Measurements from ENCODE around the gene TRABD2A.

- TF ChIP-seq, protein P1, sequence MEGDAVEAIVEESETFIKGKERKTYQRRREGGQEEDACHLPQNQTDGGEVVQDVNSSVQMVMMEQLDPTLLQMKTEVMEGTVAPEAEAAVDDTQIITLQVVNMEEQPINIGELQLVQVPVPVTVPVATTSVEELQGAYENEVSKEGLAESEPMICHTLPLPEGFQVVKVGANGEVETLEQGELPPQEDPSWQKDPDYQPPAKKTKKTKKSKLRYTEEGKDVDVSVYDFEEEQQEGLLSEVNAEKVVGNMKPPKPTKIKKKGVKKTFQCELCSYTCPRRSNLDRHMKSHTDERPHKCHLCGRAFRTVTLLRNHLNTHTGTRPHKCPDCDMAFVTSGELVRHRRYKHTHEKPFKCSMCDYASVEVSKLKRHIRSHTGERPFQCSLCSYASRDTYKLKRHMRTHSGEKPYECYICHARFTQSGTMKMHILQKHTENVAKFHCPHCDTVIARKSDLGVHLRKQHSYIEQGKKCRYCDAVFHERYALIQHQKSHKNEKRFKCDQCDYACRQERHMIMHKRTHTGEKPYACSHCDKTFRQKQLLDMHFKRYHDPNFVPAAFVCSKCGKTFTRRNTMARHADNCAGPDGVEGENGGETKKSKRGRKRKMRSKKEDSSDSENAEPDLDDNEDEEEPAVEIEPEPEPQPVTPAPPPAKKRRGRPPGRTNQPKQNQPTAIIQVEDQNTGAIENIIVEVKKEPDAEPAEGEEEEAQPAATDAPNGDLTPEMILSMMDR (IDR thresholded peaks at IDR 0.05 in 2 of 3, conservative IDR thresholded peaks at IDR 0.05 in 1 of 3; ENCODE audit: borderline replicate concordance in 1 of 3, insufficient read depth in 1 of 3, low read depth in 2 of 3, low read length in 2 of 3), result no peak
- TF ChIP-seq JUND (IDR thresholded peaks at IDR 0.05) (no peak), POLR2AphosphoS5 (IDR thresholded peaks at IDR 0.05; ENCODE audit: low read depth, low read length) (no peak), EZH2 (IDR thresholded peaks at IDR 0.05) (no peak), CBX3 (IDR thresholded peaks at IDR 0.05; ENCODE audit: low read depth) (no peak), FOSL1 (IDR thresholded peaks at IDR 0.05; ENCODE audit: low read depth) (no peak), ZBTB33 (IDR thresholded peaks at IDR 0.05; ENCODE audit: extremely low read depth, insufficient replicate concordance, low read length) (no peak), TCF7L2 (IDR thresholded peaks at IDR 0.05; ENCODE audit: borderline replicate concordance, extremely low read depth, insufficient read depth, insufficient read length) (no peak), POLR2A (IDR thresholded peaks at IDR 0.05; ENCODE audit: borderline replicate concordance, extremely low read depth, insufficient read depth, insufficient read length) (no peak), RAD21 (IDR thresholded peaks at IDR 0.05; ENCODE audit: low read depth) (no peak), YY1 (IDR thresholded peaks at IDR 0.05; ENCODE audit: extremely low read depth, insufficient replicate concordance, low read depth, low read length) (no peak), EZH2phosphoT487 (IDR thresholded peaks at IDR 0.05; ENCODE audit: borderline replicate concordance) (no peak), CEBPB (IDR thresholded peaks at IDR 0.05; ENCODE audit: low read depth) (no peak)
- TF ChIP-seq, protein P2, sequence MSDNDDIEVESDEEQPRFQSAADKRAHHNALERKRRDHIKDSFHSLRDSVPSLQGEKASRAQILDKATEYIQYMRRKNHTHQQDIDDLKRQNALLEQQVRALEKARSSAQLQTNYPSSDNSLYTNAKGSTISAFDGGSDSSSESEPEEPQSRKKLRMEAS (IDR thresholded peaks at IDR 0.05), result no peak
Measured at GRCh38 chr2:84841577-84841976, 39.3 kb downstream of the TRABD2A start.
